ENCODE measurements around the gene FAR2.

DNA sequence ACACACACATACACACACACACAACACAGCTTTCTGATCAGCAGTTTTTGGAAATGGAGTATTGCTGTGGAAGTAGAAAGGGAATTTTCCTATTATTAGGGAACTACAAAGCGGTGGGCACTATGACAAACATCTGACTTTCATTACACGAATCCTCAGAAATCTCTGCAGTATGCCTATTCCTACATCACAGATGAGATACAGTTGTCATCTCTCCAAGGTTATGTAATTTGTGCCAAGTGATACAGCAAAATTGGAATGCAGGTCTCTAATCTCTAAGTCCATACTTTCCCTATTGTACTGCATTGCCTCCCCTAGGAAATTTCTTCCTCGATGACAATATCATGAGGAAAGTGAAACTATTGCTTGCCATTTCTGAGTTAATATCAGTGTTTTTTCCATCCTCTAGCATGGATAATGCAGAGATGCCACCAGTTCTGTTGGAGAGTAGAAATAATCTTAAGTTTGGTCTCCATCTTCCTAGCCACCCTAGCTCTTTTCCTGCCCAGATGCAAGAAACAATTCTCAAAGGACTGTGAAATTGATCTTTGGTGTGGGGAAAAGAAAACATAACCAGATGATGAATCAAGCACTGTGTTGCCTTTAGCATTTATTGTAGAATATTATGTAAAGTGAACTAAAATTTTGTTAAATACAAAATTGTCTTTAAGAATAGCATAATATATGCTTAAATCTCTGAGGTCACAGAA is 137.2 kb downstream of the FAR2 start:
- no peak for TF ChIP-seq GATA2 (IDR thresholded peaks at IDR 0.05; ENCODE audit: low read depth, low read length)
- TF ChIP-seq GATA3 (IDR thresholded peaks at IDR 0.05; ENCODE audit: low read depth, low read length), result no peak
